Stimulated activated CD8-positive, alpha-beta memory T cell treated with anti-CD3 and anti-CD28 coated beads, Interleukin-2, amount 100 ng/mL, for 1 hour (primary cell): ENCODE data around the gene TMEM164.
"Not testable (repeated sequence)": the region's sequence is repeated elsewhere in the genome, so short reads cannot be mapped to it uniquely, and the experiment has no call there.

Source experiments
- DNase-seq, 2 donors: peaks; one replicate each; pipeline ENCODE4 v3.0.0-alpha.2; 2020; ENCODE audit warnings: low read depth in 2 of 2

The TMEM164 gene

GRCh38 chrX:110002300-110003166 lies at the start of gene TMEM164:
Gene TMEM164 (plus strand): TSS chrX:110003114. CDS start chrX:110003775, 661 bp downstream.
- peak; percentile 56 to 69 for DNase-seq

GRCh38 chrX:109954333-109954732 lies 48.6 kb upstream of the TMEM164 start:
- DNase-seq, result no peak

GRCh38 chrX:109954955-109955354 lies 48.0 kb upstream of the TMEM164 start:
- no peak for DNase-seq

DNA sequence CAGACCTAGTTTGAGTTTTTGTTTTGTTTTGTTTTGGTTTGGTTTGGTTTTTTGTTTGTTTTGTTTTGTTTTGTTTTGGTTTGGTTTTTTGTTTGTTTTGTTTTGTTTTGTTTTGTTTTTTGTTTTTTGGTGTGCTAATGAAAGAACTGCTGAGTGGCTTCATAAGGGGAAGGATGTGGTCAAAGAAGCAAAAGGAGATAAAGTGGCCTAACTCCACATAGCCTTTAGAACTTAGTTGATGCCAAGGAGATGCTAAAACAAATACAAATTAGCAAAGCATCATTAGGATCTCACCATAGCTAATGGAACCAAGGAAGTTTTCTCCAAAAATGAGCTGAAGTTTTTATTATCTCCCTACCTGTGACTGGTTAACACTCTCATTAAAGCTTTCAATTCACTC lies 44.6 kb upstream of the TMEM164 start:
- DNase-seq, result no peak

DNA sequence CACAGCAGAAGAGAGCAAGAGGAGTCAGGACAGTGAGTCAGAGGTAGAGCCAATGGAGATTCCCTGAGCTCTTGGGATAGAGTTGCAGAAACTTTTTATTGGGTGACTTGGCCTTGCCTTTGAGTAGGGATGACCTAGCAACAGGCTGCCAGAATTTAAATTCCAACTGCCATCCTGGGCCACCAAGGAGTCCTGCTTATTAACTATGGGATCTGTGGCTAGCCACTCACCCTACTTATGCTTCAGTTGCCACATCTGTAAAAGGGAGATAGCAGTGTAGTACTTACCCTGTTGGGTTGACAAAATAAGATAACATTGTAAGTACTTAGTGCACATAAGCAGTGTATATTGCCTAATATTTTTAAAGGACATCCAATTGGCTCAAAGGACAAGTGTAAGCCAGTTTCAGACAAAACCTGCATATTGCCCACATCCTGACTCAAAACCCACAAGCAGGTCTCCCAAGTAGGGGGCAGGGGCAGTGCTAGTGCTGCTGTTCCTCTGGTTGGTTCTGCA lies 43.5 kb upstream of the TMEM164 start:
- no peak for DNase-seq

- DNase-seq, result no peak
Measured at GRCh38 chrX:109964390-109964789, 38.5 kb upstream of the TMEM164 start.

DNA sequence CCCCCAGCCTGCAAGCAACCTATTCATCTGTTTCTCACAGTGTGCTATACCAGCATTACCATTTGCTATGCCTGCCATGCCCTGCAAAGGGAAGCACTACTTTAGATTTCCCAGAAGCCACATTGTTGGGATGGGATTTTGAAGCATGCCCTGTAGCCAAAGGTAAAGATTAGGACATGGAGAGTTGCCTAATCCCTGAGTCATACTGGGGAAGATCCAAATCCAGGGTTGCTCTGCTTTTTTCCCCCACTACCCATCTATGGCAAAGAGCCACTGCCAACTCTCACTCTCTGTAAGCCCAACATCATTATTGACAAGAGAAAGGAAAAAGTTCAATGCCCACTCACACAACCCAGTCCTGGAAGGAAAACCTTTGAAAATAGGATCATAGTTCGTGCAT lies 36.7 kb upstream of the TMEM164 start:
- DNase-seq, result no peak

- DNase-seq, result no peak
Measured at GRCh38 chrX:109967156-109967555, 35.8 kb upstream of the TMEM164 start.

- DNase-seq, result not testable (repeated sequence)
Measured at GRCh38 chrX:109970841-109971240, 32.1 kb upstream of the TMEM164 start.

DNA sequence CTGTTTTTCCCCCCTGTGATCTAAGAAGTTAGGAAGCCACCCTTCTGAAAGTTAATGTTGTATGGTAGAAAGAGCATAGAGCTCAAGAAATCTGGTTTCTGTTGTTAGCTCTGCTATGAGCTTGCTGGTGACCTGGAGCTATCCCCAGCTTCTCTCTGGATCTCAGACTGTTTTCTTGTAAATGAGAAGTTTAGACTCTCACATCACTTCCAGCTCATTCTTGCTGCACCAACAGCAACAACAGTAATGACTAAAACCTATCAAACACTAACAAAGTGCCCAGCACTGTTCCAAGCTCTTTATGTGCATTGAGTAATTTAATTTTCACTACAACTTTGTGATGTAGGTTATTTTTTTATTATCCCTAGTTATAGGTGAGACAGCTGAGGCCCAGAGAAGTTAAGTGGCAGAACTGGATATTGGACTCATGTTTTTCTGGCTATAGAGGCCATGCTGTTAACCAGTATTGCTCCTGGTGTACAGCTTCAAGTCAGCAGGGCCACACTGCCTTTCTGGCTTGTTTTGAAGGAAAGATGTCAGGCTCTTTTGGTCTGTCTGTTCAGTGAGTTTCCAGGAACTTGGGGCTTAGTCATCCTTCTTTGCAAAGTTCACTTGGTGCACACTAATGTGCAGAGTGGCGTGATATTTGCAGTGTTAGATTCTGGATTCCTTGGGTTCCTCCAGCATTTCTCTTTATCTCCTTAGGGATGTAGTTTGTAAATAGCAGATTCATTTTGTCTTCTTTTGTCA lies 27.8 kb upstream of the TMEM164 start:
- DNase-seq, result no peak

DNA sequence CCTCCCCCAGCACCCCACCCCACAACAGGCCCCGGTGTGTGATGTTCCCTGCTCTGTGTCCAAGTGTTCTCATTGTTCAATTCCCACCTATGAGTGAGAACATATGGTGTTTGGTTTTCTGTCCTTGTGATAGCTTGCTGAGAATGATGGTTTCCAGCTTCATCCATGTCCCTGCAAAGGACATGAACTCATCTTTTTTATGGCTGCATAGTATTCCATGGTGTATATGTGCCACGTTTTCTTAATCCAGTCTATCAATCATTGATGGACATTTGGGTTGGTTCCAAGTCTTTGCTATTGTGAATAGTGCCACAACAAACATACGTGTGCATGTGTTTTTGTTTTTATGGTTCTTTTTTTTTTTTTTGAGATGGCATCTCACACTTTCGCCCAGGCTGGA lies 17.7 kb upstream of the TMEM164 start:
- DNase-seq, result not testable (repeated sequence)

- no peak for DNase-seq
Measured at GRCh38 chrX:109987884-109988283, 15.0 kb upstream of the TMEM164 start.

DNA sequence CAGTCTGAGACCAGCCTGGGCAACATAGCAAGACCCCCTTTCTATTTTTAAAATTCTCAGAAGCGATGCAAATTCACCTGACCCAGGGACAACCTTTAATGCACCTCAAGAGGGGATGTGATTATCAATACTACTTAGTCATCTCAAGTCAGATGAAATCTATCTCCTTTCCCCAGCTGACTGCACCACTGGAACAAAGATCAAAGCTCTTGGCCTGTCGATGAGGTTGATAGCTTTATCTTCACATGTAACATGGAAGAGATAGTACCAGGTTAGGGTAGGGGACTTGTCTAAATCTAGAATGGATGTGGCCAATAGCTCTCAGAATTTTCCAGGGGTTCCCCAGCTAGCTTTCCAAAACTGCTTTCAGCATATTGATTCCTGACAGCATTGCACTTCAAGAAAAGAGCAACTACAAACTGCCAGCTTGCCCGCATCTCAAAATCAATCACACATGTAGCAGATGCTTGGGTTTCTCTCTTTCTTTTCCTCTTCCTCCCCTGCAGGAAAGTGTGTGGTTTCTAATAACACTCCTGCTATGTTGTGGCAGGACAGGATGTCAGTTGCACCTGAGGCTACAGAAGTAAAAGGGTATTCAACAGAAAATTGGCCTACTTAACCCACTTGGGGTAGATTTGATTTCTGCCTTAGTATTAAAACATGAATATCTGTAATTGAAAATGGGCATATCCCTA lies 12.2 kb upstream of the TMEM164 start:
- DNase-seq, result no peak

GRCh38 chrX:109992203-109992602 lies 10.7 kb upstream of the TMEM164 start:
- no peak for DNase-seq

GRCh38 chrX:109995155-109995554 lies 7.8 kb upstream of the TMEM164 start:
- no peak for DNase-seq

DNA sequence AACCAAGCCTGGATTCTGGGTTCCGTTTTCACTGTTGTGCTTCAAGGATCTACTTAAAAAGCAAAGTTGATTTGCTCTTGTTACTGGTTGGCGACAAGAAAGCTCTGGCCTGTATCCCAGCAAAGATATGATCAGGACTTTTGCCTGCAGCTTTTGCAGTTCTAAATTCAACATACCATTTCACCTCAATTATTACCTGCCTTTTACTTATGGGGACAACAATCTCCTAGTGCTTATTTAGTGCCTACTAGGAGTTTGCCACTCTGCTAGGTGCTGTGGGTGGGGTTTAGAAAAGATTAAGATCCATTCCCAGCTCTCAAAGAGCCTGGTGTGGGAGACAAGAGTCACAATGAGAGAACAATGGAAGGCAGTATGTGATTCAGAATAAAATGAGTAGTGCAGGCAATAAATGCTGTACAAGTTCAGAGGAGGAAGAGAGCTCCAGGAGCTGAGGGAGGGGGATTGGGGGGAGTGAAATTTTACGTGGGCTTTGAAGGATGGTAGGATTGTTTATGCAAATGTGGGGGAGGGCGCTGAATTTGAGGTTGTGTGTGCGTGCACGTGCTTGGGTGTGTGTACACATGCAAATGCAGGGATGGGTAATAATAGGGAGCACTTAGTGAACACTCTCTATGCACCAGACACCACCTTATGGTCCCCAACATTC lies 5.0 kb upstream of the TMEM164 start:
- no peak for DNase-seq

DNA sequence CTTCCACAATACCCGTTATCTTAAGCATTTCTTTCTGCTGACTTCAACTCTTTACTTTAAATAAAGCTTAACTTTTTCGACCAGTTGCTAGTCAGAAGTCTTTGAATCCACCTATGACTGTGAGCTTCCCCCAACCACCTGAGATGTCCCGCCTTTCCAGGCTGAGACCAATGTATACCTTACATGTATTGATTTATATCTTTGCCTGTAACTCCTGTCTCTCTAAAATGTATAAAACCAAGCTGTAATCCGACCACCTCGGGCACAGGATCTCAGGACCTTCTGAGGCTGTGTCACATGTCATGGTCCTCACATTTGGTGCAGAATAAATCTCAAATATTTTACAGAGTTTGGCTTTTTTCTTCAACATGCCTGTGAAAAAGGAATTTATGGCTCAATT lies 2.9 kb upstream of the TMEM164 start:
- DNase-seq, result no peak

- no peak for DNase-seq
Measured at GRCh38 chrX:110000847-110001713, 1.8 kb upstream of the TMEM164 start.

DNA sequence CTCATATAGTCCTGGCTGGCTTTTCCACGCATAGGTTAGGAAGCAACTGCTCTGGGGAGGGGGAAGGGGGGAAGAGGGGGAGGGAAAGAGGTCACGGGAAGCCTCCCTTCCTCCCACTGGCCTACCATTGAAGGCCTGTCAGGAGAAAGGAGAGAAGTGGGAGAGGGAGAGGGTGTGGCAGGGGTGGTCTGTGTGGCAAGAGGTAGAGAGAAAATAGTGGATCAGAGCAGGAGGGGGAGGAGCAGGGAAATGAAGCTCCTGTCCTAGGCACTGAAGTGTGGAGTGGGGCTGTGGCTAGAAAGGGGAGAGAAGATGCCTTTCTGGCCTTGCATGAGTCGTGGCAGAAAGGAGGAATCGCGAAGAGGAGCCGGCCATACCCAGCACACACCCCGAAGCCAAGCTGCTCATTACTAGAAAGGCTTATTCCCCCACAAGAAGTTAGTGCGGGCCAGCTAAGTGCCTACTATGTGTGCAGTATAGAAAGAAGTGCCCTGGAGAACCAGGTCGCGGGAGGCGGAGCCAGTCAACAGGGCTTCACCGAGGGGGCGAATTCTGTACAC lies 1.1 kb upstream of the TMEM164 start:
- DNase-seq, result no peak
